Subcutaneous abdominal adipose tissue (tissue), 5 donors: ENCODE data around the gene SLC37A1.
A peak's percentile ranks its signal among the peaks of the same experiment; 100 is the strongest.

Experiments
- H3K27ac ChIP-seq: one replicate; pipeline ENCODE4 v1.7.0; 2013; ENCODE audit warnings: low read depth, mild to moderate bottlenecking, inconsistent platforms, low read length, moderate library complexity
- H3K27me3 ChIP-seq, 5 donors: one replicate each; pipeline ENCODE4 v1.7.0; 2013; ENCODE audit warnings: low read length in 5 of 5, inconsistent platforms in 1 of 5; ENCODE audit not compliant: control insufficient read depth in 5 of 5, insufficient read depth in 4 of 5
- H3K36me3 ChIP-seq, 5 donors: one replicate each; pipeline ENCODE4 v1.7.0; 2013; ENCODE audit warnings: low read length in 5 of 5; ENCODE audit not compliant: control insufficient read depth in 5 of 5, insufficient read depth in 5 of 5
- H3K4me1 ChIP-seq, 5 donors: one replicate each; pipeline ENCODE4 v1.7.0; 2013; ENCODE audit warnings: low read length in 5 of 5, mild to moderate bottlenecking in 3 of 5, moderate library complexity in 1 of 5; ENCODE audit not compliant: control insufficient read depth in 5 of 5, insufficient read depth in 5 of 5
- H3K4me3 ChIP-seq, 5 donors: one replicate each; pipeline ENCODE4 v1.7.0; 2013; ENCODE audit warnings: low read length in 5 of 5, low read depth in 1 of 5
- H3K9ac ChIP-seq, 5 donors: one replicate each; pipeline ENCODE4 v1.7.0; 2013; ENCODE audit warnings: low read length in 5 of 5, mild to moderate bottlenecking in 4 of 5, moderate library complexity in 3 of 5
- H3K9me3 ChIP-seq, 5 donors: one replicate each; pipeline ENCODE4 v1.7.0; 2013; ENCODE audit warnings: low read length in 5 of 5; ENCODE audit not compliant: control insufficient read depth in 5 of 5
- donor health status: healthy.
- donor health status: healthy.
- donor health status: healthy.
- donor health status: healthy.
- donor health status: healthy.

Gene SLC37A1

GRCh38 chr21:42492201-42492600 lies 21.5 kb upstream of the SLC37A1 start:
- Histone ChIP-seq H3K9ac (no peak overlapping the region), H3K27me3 (peaks cover 0 to 14% (median 0%) of the 10 kb centered on the region in 5 donors), H3K9me3 (peaks cover 0 to 3% (median 0%) of the 10 kb centered on the region in 5 donors), H3K36me3 (no peaks in the 10 kb centered on the region), H3K4me3 (no peak overlapping the region), H3K27ac (no peak overlapping the region), H3K4me1 (peaks cover 5 to 17% (median 14%) of the 10 kb centered on the region in 5 donors)

- H3K27ac ChIP-seq = no peak overlapping the region
- H3K9ac ChIP-seq = no peak overlapping the region
- peaks cover 5 to 17% (median 14%) of the 10 kb centered on the region in 5 donors for H3K4me1 ChIP-seq
- H3K36me3 ChIP-seq = no peaks in the 10 kb centered on the region
- H3K4me3 ChIP-seq = no peak overlapping the region
- H3K27me3 ChIP-seq = peaks cover 0 to 8% (median 0%) of the 10 kb centered on the region in 5 donors
- H3K9me3 ChIP-seq = peaks cover 0 to 3% (median 0%) of the 10 kb centered on the region in 5 donors
Observed at GRCh38 chr21:42493109-42494060, 20.3 kb upstream of the SLC37A1 start.

GRCh38 chr21:42495027-42495426 lies 18.6 kb upstream of the SLC37A1 start:
- Histone ChIP-seq H3K4me1 (peaks cover 5 to 17% (median 14%) of the 10 kb centered on the region in 5 donors), H3K27me3 (peaks cover 0 to 2% (median 0%) of the 10 kb centered on the region in 5 donors), H3K4me3 (no peak overlapping the region), H3K9ac (no peak overlapping the region), H3K27ac (no peak overlapping the region), H3K9me3 (no peaks in the 10 kb centered on the region), H3K36me3 (no peaks in the 10 kb centered on the region)

- peak overlapping the region; percentile 71 to 93 (median 83) for H3K4me3 ChIP-seq
- peaks cover 0 to 2% (median 0%) of the 10 kb centered on the region in 5 donors for H3K27me3 ChIP-seq
- no peaks in the 10 kb centered on the region for H3K36me3 ChIP-seq
- no peaks in the 10 kb centered on the region for H3K9me3 ChIP-seq
- H3K4me1 ChIP-seq = peaks cover 5 to 17% (median 14%) of the 10 kb centered on the region in 5 donors
- no peak overlapping the region for H3K27ac ChIP-seq
- H3K9ac ChIP-seq = peak overlapping the region in 3 of 5 donors; percentile 25 to 63 (median 47)
Observed at GRCh38 chr21:42495765-42496119, 17.9 kb upstream of the SLC37A1 start.

- Histone ChIP-seq H3K4me1 (peaks cover 5 to 17% (median 14%) of the 10 kb centered on the region in 5 donors), H3K9ac (peak within 1 kb of the TSS in 4 of 5 donors; percentile 64 to 91 (median 70)), H3K27ac (no peak within 1 kb of the TSS), H3K4me3 (peak within 1 kb of the TSS; percentile 74 to 93 (median 83)), H3K27me3 (peaks cover 0 to 2% (median 0%) of the 10 kb centered on the region in 5 donors), H3K9me3 (no peaks in the 10 kb centered on the region), H3K36me3 (no peaks in the 10 kb centered on the region)
Observed at GRCh38 chr21:42496120-42496838, 17.4 kb upstream of the SLC37A1 start, which contains the start of gene RSPH1. Gene RSPH1 (minus strand): TSS chr21:42496224. CDS start chr21:42496186, 38 bp downstream.

- Histone ChIP-seq H3K4me1 (peaks cover 5 to 17% (median 14%) of the 10 kb centered on the region in 5 donors), H3K27ac (no peak overlapping the region), H3K27me3 (peaks cover 0 to 2% (median 0%) of the 10 kb centered on the region in 5 donors), H3K36me3 (no peaks in the 10 kb centered on the region), H3K9me3 (no peaks in the 10 kb centered on the region), H3K9ac (peak overlapping the region in 4 of 5 donors; percentile 64 to 91 (median 70)), H3K4me3 (peak overlapping the region; percentile 69 to 93 (median 83))
Observed at GRCh38 chr21:42496839-42497202, 16.8 kb upstream of the SLC37A1 start.

- no peaks in the 10 kb centered on the region for H3K9me3 ChIP-seq
- no peak overlapping the region for H3K27ac ChIP-seq
- no peaks in the 10 kb centered on the region for H3K27me3 ChIP-seq
- no peaks in the 10 kb centered on the region for H3K36me3 ChIP-seq
- no peak overlapping the region for H3K4me3 ChIP-seq
- H3K4me1 ChIP-seq = peaks cover 5 to 17% (median 14%) of the 10 kb centered on the region in 5 donors
- no peak overlapping the region for H3K9ac ChIP-seq
Observed at GRCh38 chr21:42498012-42498411, 15.6 kb upstream of the SLC37A1 start.

GRCh38 chr21:42499444-42500112 lies 14.1 kb upstream of the SLC37A1 start:
- Histone ChIP-seq H3K4me3 (no peak overlapping the region), H3K27ac (no peak overlapping the region), H3K4me1 (peaks cover 5 to 17% (median 14%) of the 10 kb centered on the region in 5 donors)

GRCh38 chr21:42500225-42500624 lies 13.4 kb upstream of the SLC37A1 start:
- Histone ChIP-seq H3K4me1 (peaks cover 5 to 17% (median 14%) of the 10 kb centered on the region in 5 donors), H3K4me3 (no peak overlapping the region), H3K9me3 (no peaks in the 10 kb centered on the region), H3K36me3 (no peaks in the 10 kb centered on the region), H3K27ac (no peak overlapping the region), H3K9ac (no peak overlapping the region), H3K27me3 (no peaks in the 10 kb centered on the region)

More at GRCh38 chr21:42499444-42500112, 14.1 kb upstream of the SLC37A1 start:
- Histone ChIP-seq H3K27me3 (no peaks in the 10 kb centered on the region), H3K36me3 (no peaks in the 10 kb centered on the region), H3K9ac (no peak overlapping the region), H3K9me3 (no peaks in the 10 kb centered on the region)
